ENCODE data around the gene ZNF446. TPM values are rescaled to one million over a fixed set of nuclear protein-coding genes. Genes with fewer than 3 reads are reported as not detected.

The ZNF446 gene
- total RNA-seq, 4 donors from 2014 or later, result 18.4 to 31.6 (median 26.2) TPM

DNA sequence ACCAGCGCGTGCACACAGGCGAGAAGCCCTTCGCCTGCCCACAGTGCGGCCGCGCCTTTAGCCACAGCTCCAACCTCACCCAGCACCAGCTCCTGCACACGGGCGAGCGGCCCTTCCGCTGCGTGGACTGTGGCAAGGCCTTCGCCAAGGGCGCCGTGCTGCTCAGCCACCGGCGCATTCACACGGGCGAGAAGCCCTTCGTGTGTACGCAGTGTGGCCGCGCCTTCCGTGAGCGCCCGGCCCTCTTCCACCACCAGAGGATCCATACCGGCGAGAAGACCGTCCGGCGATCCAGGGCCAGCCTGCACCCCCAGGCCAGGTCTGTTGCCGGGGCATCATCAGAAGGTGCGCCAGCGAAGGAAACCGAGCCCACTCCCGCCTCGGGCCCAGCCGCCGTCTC is 4.4 kb upstream of the ZNF446 start:
- no peak overlapping the region for H3K4me3 ChIP-seq
- DNase-seq (ENCODE audit: low spot score in 2 of 2), result no peak
- WGBS, 2 donors, result 90 to 93% methylated on average over 21 to 39 of the region's 39 CpGs
- no peaks in the 10 kb centered on the region for H3K27me3 ChIP-seq
- no peak overlapping the region for H3K27ac ChIP-seq
- TF ChIP-seq EP300 (IDR thresholded peaks at IDR 0.05) (no peak), POLR2A (IDR thresholded peaks at IDR 0.05) (no peak)
- TF ChIP-seq, protein P1, sequence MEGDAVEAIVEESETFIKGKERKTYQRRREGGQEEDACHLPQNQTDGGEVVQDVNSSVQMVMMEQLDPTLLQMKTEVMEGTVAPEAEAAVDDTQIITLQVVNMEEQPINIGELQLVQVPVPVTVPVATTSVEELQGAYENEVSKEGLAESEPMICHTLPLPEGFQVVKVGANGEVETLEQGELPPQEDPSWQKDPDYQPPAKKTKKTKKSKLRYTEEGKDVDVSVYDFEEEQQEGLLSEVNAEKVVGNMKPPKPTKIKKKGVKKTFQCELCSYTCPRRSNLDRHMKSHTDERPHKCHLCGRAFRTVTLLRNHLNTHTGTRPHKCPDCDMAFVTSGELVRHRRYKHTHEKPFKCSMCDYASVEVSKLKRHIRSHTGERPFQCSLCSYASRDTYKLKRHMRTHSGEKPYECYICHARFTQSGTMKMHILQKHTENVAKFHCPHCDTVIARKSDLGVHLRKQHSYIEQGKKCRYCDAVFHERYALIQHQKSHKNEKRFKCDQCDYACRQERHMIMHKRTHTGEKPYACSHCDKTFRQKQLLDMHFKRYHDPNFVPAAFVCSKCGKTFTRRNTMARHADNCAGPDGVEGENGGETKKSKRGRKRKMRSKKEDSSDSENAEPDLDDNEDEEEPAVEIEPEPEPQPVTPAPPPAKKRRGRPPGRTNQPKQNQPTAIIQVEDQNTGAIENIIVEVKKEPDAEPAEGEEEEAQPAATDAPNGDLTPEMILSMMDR (IDR thresholded peaks at IDR 0.05), result no peak
- H3K36me3 ChIP-seq, result peaks cover 0 to 51% (median 0%) of the 10 kb centered on the region in 3 donors
- no peaks in the 10 kb centered on the region for H3K9me3 ChIP-seq
- peaks cover 0 to 28% (median 16%) of the 10 kb centered on the region in 4 donors for H3K4me1 ChIP-seq

DNA sequence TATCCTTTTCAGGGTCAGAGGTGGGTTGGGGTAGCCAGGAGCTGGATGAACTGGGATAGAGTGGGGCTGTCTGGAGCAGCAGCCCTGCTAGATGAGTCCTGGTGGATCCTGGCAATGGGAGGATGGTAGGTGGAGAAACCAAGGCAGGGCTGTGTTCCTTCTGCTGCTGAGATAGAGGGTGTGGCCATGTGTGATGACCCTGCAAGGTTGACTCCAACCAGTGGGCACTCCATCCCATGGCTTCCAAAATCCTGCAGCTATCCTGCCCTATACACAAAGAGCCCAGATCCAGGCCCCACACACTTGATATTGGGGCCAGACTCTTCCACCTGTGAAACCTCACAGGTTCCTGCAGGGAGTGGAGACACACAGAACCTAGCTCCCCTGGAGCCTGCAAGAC is 2.4 kb upstream of the ZNF446 start:
- no peak for TF ChIP-seq EP300 (IDR thresholded peaks at IDR 0.05)
- no peak for TF ChIP-seq POLR2A (IDR thresholded peaks at IDR 0.05)
- TF ChIP-seq, protein P1 (IDR thresholded peaks at IDR 0.05), result no peak
- DNase-seq (ENCODE audit: low spot score in 2 of 2), result no peak
- Histone ChIP-seq H3K4me3 (no peak overlapping the region), H3K27me3 (no peaks in the 10 kb centered on the region), H3K4me1 (peaks cover 0 to 28% (median 18%) of the 10 kb centered on the region in 4 donors), H3K36me3 (peaks cover 0 to 61% (median 0%) of the 10 kb centered on the region in 3 donors), H3K27ac (no peak overlapping the region), H3K9me3 (no peaks in the 10 kb centered on the region)

DNA sequence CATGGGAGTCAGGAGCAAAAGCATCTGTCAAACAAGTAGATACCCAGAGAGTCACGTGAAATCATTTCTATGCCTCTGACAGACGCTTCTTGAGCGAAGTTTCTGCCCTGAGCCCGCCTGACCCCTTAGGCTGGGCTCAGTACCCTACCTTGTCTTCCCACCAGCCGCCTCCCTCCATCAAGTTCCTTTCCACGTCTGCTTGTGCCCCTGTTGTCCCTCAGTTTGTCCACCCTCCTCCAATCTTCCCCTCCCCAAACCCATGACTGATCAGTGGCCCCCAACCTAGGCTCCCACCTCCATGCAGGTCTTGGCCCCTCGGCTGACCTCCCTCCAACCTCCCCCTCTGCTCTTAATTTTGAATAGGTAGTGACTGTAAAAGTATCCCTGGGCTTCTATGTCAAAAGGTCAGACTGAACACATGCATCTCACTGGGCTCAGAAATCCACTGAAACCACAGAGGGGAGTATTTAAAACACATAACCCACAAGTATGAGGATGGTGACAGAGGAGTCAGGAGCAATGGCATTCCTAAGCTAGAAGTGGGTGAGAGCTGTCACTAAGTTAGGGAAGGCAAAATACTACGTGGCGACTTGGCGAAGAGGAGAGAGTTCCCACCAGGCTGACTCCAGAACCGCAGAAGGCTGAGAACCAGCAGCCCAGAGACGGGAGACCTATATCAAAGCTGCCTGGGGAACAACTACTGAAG is 1.7 kb upstream of the ZNF446 start:
- 82 to 86% methylated on average over 12 of the region's 12 CpGs for WGBS, 2 donors
- H3K27ac ChIP-seq, result peak overlapping the region in 2 of 4 donors; percentile 92 to 94
- H3K27me3 ChIP-seq, result no peaks in the 10 kb centered on the region
- peaks cover 0 to 26% (median 18%) of the 10 kb centered on the region in 4 donors for H3K4me1 ChIP-seq
- no peak overlapping the region for H3K4me3 ChIP-seq
- DNase-seq (ENCODE audit: low spot score in 2 of 2), result no peak
- H3K9me3 ChIP-seq, result no peaks in the 10 kb centered on the region
- TF ChIP-seq EP300 (IDR thresholded peaks at IDR 0.05), result no peak
- H3K36me3 ChIP-seq, result peaks cover 0 to 67% (median 0%) of the 10 kb centered on the region in 3 donors

DNA sequence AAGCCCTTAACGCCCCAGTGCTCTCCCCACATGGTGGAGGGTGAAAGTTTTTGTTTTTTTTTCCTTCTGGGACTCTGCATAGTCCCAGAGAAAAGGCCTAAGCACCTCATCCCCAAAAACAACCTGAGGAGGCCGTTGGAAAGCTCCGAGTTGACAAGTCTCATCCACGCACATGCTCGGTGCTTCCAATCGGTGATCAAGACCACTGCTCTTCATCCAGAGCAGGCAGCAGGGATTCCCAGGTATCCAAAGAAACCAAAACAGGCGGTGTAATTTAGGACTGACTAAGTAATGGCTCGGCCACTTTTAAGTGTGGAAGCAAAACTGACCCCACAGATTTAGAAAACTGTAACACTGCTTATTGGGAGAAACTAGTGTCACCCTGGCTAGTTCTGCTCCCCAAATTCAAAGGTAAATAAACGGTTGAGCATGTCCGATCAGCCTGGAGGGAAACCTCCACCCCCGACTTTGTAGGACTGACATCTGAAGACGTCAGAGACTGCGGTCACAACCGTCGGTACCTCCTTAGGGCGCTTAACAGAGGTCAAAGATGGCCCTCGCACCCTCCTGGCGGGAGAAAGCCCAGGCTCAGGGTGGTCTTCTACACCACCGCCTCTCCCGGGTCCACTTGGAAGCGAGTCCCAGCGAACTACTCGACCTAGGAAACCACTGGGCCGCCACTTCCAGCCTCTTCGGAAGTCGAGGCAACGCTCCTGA is 997 bp upstream of the ZNF446 start:
- TF ChIP-seq EP300 (IDR thresholded peaks at IDR 0.05) (no peak), POLR2A (IDR thresholded peaks at IDR 0.05) (no peak)
- TF ChIP-seq, protein P1 (IDR thresholded peaks at IDR 0.05), result no peak
- Histone ChIP-seq H3K9me3 (no peaks in the 10 kb centered on the region), H3K4me1 (peaks cover 0 to 26% (median 18%) of the 10 kb centered on the region in 4 donors), H3K36me3 (peaks cover 0 to 67% (median 0%) of the 10 kb centered on the region in 3 donors), H3K4me3 (peak overlapping the region; percentile 67 to 75 (median 71)), H3K27me3 (no peaks in the 10 kb centered on the region), H3K27ac (peak overlapping the region; percentile 84 to 94 (median 90))
- 23 to 28% methylated on average over 21 to 25 of the region's 27 CpGs for WGBS, 2 donors
- DNase-seq (ENCODE audit: low spot score in 2 of 2), result no peak

DNA sequence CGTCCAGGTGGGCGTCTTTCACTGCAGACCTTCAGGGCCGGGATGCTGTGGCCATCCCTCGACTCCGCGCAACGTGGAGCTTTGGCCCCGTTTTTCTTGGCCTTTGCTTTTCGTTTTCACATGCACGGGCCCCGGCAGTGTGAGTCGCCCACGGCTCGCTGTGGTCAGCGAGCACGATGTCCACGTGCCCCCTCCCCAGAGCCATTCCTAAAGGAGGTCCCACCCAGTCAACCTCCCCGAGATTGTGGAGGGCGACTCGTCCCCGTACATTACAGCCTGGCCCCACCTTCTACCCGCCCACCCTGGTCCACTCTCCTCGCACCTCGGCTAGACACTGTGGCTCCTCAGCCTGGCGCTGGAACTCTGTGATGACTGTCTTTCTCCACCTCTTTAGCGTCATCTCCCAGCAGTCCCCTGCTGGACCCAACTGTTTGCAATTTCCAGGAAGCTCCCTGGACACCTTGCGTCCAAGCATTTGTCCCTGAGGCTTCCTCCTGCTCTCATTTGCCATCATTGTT is 405 bp downstream of the ZNF446 start:
- H3K36me3 ChIP-seq, result peaks cover 0 to 67% (median 0%) of the 10 kb centered on the region in 3 donors
- peak overlapping the region; percentile 67 to 75 (median 71) for H3K4me3 ChIP-seq
- no peak for DNase-seq (ENCODE audit: low spot score in 2 of 2)
- H3K27ac ChIP-seq, result peak overlapping the region; percentile 84 to 94 (median 90)
- TF ChIP-seq EP300 (IDR thresholded peaks at IDR 0.05), result no peak
- TF ChIP-seq, protein P1 (IDR thresholded peaks at IDR 0.05), result no peak
- no peak for TF ChIP-seq POLR2A (IDR thresholded peaks at IDR 0.05)
- peaks cover 0 to 26% (median 18%) of the 10 kb centered on the region in 4 donors for H3K4me1 ChIP-seq
- no peaks in the 10 kb centered on the region for H3K9me3 ChIP-seq
- H3K27me3 ChIP-seq, result no peaks in the 10 kb centered on the region
- WGBS, 2 donors, result 2 to 5% methylated on average over 23 to 25 of the region's 27 CpGs

All from tibial nerve (tissue), 4 donors.